HepG2 (cell line): Measurements from ENCODE around the gene LRRC45. TPM values are rescaled to one million over a fixed set of nuclear protein-coding genes. Genes with fewer than 3 reads are reported as not detected.

Experiments
- HIVEP1 ChIP-seq: sonication (generic); formaldehyde crosslinking; IDR thresholded peaks from 2 replicates; pipeline ENCODE4 v1.4.0; 2020; ENCODE audit warnings: mild to moderate bottlenecking, missing genetic modification reagents
- PRMT3 ChIP-seq: sonication (generic); formaldehyde crosslinking; IDR thresholded peaks from 2 replicates; pipeline ENCODE4 v1.8.1; 2022; ENCODE audit warnings: low read depth, mild to moderate bottlenecking, moderate library complexity, missing genetic modification reagents, borderline replicate concordance
- ZIK1 ChIP-seq: sonication (generic); formaldehyde crosslinking; IDR thresholded peaks from 2 replicates; pipeline ENCODE4 v1.5.0; 2020; ENCODE audit warnings: mild to moderate bottlenecking, low read depth, missing genetic modification reagents, borderline replicate concordance
- ZMYM2 ChIP-seq: sonication (generic); formaldehyde crosslinking; IDR thresholded peaks from 2 replicates; pipeline ENCODE4 v1.8.0; 2022; ENCODE audit warnings: mild to moderate bottlenecking, missing genetic modification reagents
- polyA plus RNA-seq, 8 experiments: library from polyadenylated mRNA; depleted of rRNA in 3 of 8; stranded (reverse) in 7 of 8; unstranded in 1 of 8; fragments of >200 nt; fragmentation: Illumina TruSeq in 4 of 8; extraction: Trizol in 4 of 8; gene quantifications; 2 replicates each; pipeline versions ENCODE4 v1.2.1 to v1.2.3, GENCODE V29; 2011 to 2016; ENCODE audit warnings: low read depth in 4 of 8, missing spikeins in 1 of 8, mixed read lengths in 1 of 8; ENCODE audit not compliant: insufficient read depth in 1 of 8
- total RNA-seq, 5 experiments: library from RNA; depleted of rRNA; stranded (reverse); fragments of >200 nt; fragmentation: Illumina TruSeq; extraction: Trizol; gene quantifications; 2 replicates each; pipeline ENCODE4 v1.2.3, GENCODE V29; 2016; ENCODE audit warnings: low read depth in 1 of 5
- TF ChIP-seq, protein P1 (sequence below): sonication (generic); formaldehyde crosslinking; IDR thresholded peaks from 2 replicates; pipeline ENCODE4 v1.5.0; 2020; ENCODE audit warnings: mild to moderate bottlenecking, missing genetic modification reagents
- TF ChIP-seq, protein P2 (sequence below): sonication (generic); formaldehyde crosslinking; IDR thresholded peaks from 2 replicates; pipeline ENCODE4 v1.5.0; 2020; ENCODE audit warnings: mild to moderate bottlenecking, missing genetic modification reagents
- TF ChIP-seq, protein P3 (sequence below): sonication (generic); formaldehyde crosslinking; IDR thresholded peaks from 2 replicates; pipeline ENCODE4 v1.9.0; 2021; ENCODE audit warnings: missing genetic modification reagents, borderline replicate concordance
- TF ChIP-seq, protein P4 (sequence below): sonication (generic); formaldehyde crosslinking; conservative IDR thresholded peaks from 2 replicates; pipeline ENCODE4 v1.4.0; 2020; ENCODE audit warnings: missing genetic modification reagents
- TF ChIP-seq, protein P5 (sequence below), 2 experiments: fragments of 450-650 bp in 1 of 2; sonication (generic) in 1 of 2; formaldehyde crosslinking in 1 of 2; IDR thresholded peaks; 2 replicates each; pipeline versions ENCODE4 v1.6.1 to v1.8.0; 2016 to 2022; ENCODE audit warnings: antibody characterized with exemption in 1 of 2, mild to moderate bottlenecking in 1 of 2, missing genetic modification reagents in 1 of 2

The LRRC45 gene
- total and polyA plus RNA-seq, 2 of the 13 experiments (the other 11 are each of a cell fraction or from before 2014, with no cell fraction given), result 11.6 to 48.1 TPM

DNA sequence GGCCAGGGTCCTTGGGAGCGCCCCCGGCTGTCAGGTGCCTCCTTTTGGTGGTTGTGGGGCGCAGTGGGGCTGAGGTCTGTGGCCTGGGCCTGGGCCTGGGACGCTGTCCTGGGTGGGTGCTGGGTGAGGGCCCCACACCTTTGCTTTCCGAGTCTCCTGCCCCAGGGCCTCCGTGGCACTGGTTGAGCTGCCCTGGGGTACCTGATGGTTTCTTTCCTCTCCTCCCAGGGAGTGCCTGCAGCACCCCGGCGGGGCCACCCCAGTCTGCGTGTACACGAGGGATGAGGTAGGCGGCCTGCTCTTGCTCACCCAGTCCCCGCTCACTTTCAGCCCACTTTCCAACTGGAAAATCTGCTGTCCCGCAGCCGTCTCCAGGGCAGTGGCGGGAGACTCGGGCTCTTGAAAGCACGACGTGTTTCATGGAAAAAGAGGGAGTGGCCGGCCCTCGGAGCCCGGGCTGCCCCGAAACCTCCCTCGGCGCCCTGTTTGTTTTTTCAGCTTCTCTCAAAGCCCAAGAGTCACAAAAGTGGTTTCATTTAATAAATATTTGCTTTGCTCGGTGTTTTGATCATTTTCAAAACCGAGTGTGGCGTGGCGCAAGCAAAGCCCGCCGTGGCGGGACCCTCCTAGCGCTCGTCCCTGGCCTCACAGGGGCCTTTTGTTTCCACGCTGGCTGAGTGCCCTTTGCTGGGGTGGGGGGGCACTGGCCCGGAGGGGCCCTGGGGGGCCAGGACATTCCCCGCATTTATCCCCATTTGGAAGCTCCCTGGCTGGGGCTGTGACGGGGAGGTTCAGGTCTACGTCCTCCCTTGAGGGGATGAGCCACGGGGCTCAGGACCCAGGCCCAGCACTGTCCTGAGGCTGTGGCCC is 28.3 kb upstream of the LRRC45 start (continued):
- TF ChIP-seq, protein P1, sequence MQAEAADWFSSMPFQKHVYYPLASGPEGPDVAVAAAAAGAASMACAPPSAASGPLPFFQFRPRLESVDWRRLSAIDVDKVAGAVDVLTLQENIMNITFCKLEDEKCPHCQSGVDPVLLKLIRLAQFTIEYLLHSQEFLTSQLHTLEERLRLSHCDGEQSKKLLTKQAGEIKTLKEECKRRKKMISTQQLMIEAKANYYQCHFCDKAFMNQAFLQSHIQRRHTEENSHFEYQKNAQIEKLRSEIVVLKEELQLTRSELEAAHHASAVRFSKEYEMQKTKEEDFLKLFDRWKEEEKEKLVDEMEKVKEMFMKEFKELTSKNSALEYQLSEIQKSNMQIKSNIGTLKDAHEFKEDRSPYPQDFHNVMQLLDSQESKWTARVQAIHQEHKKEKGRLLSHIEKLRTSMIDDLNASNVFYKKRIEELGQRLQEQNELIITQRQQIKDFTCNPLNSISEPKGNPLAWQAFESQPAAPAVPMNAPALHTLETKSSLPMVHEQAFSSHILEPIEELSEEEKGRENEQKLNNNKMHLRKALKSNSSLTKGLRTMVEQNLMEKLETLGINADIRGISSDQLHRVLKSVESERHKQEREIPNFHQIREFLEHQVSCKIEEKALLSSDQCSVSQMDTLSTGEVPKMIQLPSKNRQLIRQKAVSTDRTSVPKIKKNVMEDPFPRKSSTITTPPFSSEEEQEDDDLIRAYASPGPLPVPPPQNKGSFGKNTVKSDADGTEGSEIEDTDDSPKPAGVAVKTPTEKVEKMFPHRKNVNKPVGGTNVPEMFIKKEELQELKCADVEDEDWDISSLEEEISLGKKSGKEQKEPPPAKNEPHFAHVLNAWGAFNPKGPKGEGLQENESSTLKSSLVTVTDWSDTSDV (CRISPR knock-in tag), result peak; percentile 85; the same call in 1 of the 2 replicates
- TF ChIP-seq PRMT3 (peak; percentile 60; the same call in 1 of the 2 replicates), HIVEP1 (peak; percentile 80), ZMYM2 (no peak), ZIK1 (CRISPR knock-in tag) (no peak; the same call in 1 of the 2 replicates)
- TF ChIP-seq, protein P2, sequence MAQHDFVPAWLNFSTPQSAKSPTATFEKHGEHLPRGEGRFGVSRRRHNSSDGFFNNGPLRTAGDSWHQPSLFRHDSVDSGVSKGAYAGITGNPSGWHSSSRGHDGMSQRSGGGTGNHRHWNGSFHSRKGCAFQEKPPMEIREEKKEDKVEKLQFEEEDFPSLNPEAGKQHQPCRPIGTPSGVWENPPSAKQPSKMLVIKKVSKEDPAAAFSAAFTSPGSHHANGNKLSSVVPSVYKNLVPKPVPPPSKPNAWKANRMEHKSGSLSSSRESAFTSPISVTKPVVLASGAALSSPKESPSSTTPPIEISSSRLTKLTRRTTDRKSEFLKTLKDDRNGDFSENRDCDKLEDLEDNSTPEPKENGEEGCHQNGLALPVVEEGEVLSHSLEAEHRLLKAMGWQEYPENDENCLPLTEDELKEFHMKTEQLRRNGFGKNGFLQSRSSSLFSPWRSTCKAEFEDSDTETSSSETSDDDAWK (CRISPR knock-in tag), result no peak
- TF ChIP-seq, protein P3, sequence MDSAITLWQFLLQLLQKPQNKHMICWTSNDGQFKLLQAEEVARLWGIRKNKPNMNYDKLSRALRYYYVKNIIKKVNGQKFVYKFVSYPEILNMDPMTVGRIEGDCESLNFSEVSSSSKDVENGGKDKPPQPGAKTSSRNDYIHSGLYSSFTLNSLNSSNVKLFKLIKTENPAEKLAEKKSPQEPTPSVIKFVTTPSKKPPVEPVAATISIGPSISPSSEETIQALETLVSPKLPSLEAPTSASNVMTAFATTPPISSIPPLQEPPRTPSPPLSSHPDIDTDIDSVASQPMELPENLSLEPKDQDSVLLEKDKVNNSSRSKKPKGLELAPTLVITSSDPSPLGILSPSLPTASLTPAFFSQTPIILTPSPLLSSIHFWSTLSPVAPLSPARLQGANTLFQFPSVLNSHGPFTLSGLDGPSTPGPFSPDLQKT, result no peak
- TF ChIP-seq, protein P4, sequence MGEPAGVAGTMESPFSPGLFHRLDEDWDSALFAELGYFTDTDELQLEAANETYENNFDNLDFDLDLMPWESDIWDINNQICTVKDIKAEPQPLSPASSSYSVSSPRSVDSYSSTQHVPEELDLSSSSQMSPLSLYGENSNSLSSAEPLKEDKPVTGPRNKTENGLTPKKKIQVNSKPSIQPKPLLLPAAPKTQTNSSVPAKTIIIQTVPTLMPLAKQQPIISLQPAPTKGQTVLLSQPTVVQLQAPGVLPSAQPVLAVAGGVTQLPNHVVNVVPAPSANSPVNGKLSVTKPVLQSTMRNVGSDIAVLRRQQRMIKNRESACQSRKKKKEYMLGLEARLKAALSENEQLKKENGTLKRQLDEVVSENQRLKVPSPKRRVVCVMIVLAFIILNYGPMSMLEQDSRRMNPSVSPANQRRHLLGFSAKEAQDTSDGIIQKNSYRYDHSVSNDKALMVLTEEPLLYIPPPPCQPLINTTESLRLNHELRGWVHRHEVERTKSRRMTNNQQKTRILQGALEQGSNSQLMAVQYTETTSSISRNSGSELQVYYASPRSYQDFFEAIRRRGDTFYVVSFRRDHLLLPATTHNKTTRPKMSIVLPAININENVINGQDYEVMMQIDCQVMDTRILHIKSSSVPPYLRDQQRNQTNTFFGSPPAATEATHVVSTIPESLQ, result no peak
- TF ChIP-seq, protein P5, sequence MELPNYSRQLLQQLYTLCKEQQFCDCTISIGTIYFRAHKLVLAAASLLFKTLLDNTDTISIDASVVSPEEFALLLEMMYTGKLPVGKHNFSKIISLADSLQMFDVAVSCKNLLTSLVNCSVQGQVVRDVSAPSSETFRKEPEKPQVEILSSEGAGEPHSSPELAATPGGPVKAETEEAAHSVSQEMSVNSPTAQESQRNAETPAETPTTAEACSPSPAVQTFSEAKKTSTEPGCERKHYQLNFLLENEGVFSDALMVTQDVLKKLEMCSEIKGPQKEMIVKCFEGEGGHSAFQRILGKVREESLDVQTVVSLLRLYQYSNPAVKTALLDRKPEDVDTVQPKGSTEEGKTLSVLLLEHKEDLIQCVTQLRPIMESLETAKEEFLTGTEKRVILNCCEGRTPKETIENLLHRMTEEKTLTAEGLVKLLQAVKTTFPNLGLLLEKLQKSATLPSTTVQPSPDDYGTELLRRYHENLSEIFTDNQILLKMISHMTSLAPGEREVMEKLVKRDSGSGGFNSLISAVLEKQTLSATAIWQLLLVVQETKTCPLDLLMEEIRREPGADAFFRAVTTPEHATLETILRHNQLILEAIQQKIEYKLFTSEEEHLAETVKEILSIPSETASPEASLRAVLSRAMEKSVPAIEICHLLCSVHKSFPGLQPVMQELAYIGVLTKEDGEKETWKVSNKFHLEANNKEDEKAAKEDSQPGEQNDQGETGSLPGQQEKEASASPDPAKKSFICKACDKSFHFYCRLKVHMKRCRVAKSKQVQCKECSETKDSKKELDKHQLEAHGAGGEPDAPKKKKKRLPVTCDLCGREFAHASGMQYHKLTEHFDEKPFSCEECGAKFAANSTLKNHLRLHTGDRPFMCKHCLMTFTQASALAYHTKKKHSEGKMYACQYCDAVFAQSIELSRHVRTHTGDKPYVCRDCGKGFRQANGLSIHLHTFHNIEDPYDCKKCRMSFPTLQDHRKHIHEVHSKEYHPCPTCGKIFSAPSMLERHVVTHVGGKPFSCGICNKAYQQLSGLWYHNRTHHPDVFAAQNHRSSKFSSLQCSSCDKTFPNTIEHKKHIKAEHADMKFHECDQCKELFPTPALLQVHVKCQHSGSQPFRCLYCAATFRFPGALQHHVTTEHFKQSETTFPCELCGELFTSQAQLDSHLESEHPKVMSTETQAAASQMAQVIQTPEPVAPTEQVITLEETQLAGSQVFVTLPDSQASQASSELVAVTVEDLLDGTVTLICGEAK (IDR thresholded peaks at IDR 0.05), result no peak
- TF ChIP-seq, protein P5 (CRISPR knock-in tag; IDR thresholded peaks at IDR 0.05), result peak; percentile 18
